Ishikawa (cell line): ENCODE results near the gene CHST15.

Experiments
- CEBPB ChIP-seq: IDR thresholded peaks from 2 replicates; pipeline ENCODE4 v1.6.1; 2012
- CREB1 ChIP-seq: IDR thresholded peaks from 2 replicates; pipeline ENCODE4 v1.6.1; 2012; ENCODE audit warnings: low read depth
- EGR1 ChIP-seq: IDR thresholded peaks from 2 replicates; pipeline ENCODE4 v1.6.1; 2012
- EP300 ChIP-seq: IDR thresholded peaks from 2 replicates; pipeline ENCODE4 v1.6.1; 2012; ENCODE audit warnings: borderline replicate concordance
- FOXM1 ChIP-seq: IDR thresholded peaks from 2 replicates; pipeline ENCODE4 v1.6.1; 2012; ENCODE audit warnings: low read depth, borderline replicate concordance
- MAX ChIP-seq: IDR thresholded peaks from 2 replicates; pipeline ENCODE4 v1.6.1; 2012
- NFIC ChIP-seq: IDR thresholded peaks from 2 replicates; pipeline ENCODE4 v1.6.1; 2012
- RAD21 ChIP-seq: IDR thresholded peaks from 2 replicates; pipeline ENCODE4 v1.6.1; 2012; ENCODE audit warnings: low read depth
- REST ChIP-seq: IDR thresholded peaks from 2 replicates; pipeline ENCODE4 v1.6.1; 2012; ENCODE audit warnings: low read depth, mild to moderate bottlenecking
- TAF1 ChIP-seq: IDR thresholded peaks from 2 replicates; pipeline ENCODE4 v1.6.1; 2012; ENCODE audit warnings: low read depth, mild to moderate bottlenecking
- TCF12 ChIP-seq: IDR thresholded peaks from 2 replicates; pipeline ENCODE4 v1.6.1; 2012; ENCODE audit warnings: low read depth
- TEAD4 ChIP-seq: IDR thresholded peaks from 2 replicates; pipeline ENCODE4 v1.6.1; 2012
- USF1 ChIP-seq: IDR thresholded peaks from 2 replicates; pipeline ENCODE4 v1.6.1; 2012
- YY1 ChIP-seq: IDR thresholded peaks from 2 replicates; pipeline ENCODE4 v1.6.1; 2012; ENCODE audit warnings: low read depth
- ZBTB7A ChIP-seq: IDR thresholded peaks from 2 replicates; pipeline ENCODE4 v1.6.1; 2012; ENCODE audit warnings: low read depth

Gene CHST15

GRCh38 chr10:123958241-123958640, 135.2 kb downstream of the CHST15 start:
- TF ChIP-seq EP300 (no peak), TAF1 (no peak), FOXM1 (no peak), TEAD4 (no peak), CEBPB (no peak), NFIC (no peak), TCF12 (no peak), USF1 (no peak), CREB1 (no peak), RAD21 (no peak), ZBTB7A (no peak), YY1 (no peak), MAX (no peak), REST (no peak), EGR1 (no peak)
